ENCODE results near the gene OMA1. TPM values are rescaled to one million over a fixed set of nuclear protein-coding genes. Genes with fewer than 3 reads are reported as not detected.

Gene OMA1
- 4.5 to 6.3 TPM (median 4.7 TPM) in 5 replicates for total RNA-seq (2022; extraction: Qiagen RNA extraction)

DNA sequence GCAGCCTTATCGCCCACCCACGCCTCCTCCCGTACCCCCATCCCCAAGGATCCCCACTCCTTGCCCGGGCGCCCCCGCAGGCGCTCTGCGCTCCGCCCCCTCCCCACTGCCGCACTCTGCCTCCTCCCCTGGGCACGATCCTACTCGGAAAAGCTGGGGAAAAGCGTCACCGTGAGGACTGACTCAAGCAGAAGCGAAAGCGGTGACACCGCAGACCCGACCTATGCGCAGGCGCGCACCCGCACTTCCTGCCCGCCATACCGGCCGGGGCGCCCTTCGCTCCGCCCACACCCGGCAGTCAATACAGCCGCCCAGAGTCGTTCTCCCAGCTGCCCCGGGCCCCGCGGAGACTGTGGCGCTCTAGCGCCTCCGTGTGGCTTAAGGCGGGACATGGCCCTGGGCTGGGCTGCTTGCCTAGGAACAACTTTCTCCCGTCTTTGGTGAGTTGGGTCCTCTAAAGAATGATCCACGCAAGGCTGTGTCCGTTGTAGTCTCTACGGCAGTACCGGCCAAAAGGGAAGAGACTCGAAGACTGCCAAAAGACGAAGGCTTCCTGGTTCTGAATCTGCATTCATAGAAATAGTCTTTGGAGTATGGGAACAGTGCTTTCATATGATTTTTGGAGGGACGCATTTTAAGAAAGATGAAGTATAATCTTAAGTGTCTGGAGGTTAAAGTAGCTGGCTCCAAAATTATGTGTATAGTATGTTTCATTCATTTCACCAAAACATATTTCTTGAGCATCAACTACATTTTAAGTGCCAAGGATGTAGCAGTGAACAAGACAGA lies at the start of gene OMA1:
Gene OMA1, minus strand, starts transcription at position 207 of the 789 bp plus-strand sequence. CDS start 7,432 bp downstream, outside the sequence.

DNA sequence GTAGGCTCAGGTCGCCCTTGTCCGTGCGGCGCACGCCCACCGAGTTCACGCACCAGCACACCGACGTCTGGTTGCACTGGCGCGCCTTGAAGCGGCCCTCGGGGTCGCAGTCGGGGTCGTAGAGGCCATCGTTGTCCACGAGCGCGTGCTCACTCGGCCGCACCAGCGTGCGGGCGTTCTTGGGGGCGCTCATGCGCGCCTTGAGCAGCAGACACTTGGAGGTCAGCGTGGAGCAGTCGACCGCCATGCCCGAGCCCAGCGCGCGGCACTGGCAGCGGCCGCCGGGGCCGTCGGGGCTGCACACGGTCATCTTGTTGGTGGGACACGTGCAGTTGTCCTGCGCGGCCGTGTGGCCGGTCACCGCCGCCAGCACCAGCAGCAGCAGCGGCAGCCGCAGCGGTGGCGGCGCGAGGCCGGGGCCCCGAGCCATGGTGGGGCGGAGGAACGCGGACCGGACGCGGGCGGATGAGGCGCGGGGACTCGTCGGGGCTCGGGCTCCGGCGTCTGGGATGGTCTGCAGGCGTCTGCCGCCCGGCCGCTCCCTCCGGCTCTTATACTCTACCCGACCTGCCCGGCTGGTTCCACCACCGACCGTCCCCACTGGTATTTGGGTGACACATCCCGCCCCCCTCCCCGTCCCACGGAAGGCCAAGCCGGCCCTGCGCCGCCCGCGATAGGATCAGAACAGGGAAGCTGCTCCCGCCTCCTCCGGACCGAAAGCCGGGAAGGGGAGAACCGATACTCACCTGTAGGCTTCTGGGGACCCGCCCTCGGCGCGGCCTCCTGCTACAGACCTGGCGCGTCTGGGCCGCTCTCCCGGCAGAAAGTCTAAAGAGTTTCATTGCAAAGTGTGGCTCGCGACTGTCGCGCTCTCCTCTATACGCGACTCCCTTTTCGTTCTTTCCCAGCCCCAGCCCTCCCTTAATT lies 30.5 kb upstream of the OMA1 start, which contains the start of gene TACSTD2:
Gene TACSTD2, minus strand, starts transcription at position 526 of the 927 bp plus-strand sequence. Its CDS starts 96 bp downstream, at position 430.

Other genes with a start within 250 kb of the OMA1 start
- gene TACSTD2, start 30.5 kb upstream of the OMA1 start, total RNA-seq (2022; extraction: Qiagen RNA extraction), result not detected in 5 replicates
- 3.3 to 5.1 TPM (median 4.6 TPM) in 5 replicates for gene MYSM1, start 153.3 kb upstream of the OMA1 start, total RNA-seq (2022; extraction: Qiagen RNA extraction)
- 23.0 to 27.5 TPM (median 25.6 TPM) in 5 replicates for gene JUN, start 237.3 kb upstream of the OMA1 start, total RNA-seq (2022; extraction: Qiagen RNA extraction)